Hepatocyte (in vitro differentiated cells): Measurements from ENCODE around the gene FBRSL1.

ENCODE experiments used
- EZH2 ChIP-seq: fragments of 200-600 bp; sonication (generic); IDR thresholded peaks from 2 replicates; pipeline ENCODE4 v1.6.1; 2016; ENCODE audit warnings: antibody characterized with exemption, mild to moderate bottlenecking, borderline replicate concordance
- EZH2phosphoT487 ChIP-seq: fragments of 200-600 bp; sonication (generic); IDR thresholded peaks from one replicate; pipeline ENCODE4 v1.6.1; 2018; ENCODE audit warnings: antibody characterized with exemption, mild to moderate bottlenecking, low read depth, moderate library complexity; ENCODE audit not compliant: unreplicated experiment, severe bottlenecking
- TF ChIP-seq, protein P1 (sequence below): fragments of 200-600 bp; sonication (generic); IDR thresholded peaks from 2 replicates; pipeline ENCODE4 v1.5.1; 2016; ENCODE audit warnings: antibody characterized with exemption, mild to moderate bottlenecking; ENCODE audit not compliant: poor library complexity

DNA sequence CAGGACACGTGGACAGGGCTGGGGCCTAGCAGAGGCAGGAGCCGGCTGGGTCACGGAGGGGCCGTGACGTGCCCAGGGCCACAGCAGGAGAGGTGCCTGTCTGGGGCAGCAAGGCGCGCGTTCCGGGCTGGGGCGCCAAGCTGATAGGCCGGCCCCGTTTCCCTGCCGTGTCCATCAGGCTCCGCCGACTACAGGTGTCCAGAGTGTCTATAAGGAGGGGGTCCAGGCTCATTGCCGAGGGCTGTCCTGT, 18.5 kb downstream of the FBRSL1 start:
- TF ChIP-seq, protein P1, sequence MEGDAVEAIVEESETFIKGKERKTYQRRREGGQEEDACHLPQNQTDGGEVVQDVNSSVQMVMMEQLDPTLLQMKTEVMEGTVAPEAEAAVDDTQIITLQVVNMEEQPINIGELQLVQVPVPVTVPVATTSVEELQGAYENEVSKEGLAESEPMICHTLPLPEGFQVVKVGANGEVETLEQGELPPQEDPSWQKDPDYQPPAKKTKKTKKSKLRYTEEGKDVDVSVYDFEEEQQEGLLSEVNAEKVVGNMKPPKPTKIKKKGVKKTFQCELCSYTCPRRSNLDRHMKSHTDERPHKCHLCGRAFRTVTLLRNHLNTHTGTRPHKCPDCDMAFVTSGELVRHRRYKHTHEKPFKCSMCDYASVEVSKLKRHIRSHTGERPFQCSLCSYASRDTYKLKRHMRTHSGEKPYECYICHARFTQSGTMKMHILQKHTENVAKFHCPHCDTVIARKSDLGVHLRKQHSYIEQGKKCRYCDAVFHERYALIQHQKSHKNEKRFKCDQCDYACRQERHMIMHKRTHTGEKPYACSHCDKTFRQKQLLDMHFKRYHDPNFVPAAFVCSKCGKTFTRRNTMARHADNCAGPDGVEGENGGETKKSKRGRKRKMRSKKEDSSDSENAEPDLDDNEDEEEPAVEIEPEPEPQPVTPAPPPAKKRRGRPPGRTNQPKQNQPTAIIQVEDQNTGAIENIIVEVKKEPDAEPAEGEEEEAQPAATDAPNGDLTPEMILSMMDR = no peak
- TF ChIP-seq EZH2phosphoT487 (no peak), EZH2 (no peak)
